ENCODE measurements around the gene ZNF345.

ZNF345 gene

GRCh38 chr19:36850559-36851442 is at the start of gene ZNF345:
TSS of gene ZNF345 (plus strand) at chr19:36850876. CDS start at chr19:36876831, 25,955 bp downstream.
- peak; percentile 91 for DNase-seq (ENCODE audit: low spot score)

- DNase-seq (ENCODE audit: low spot score): no peak
Measured at GRCh38 chr19:36805364-36805763, 45.3 kb upstream of the ZNF345 start.

GRCh38 chr19:36807029-36807428 is 43.6 kb upstream of the ZNF345 start:
- DNase-seq (ENCODE audit: low spot score): no peak

DNA sequence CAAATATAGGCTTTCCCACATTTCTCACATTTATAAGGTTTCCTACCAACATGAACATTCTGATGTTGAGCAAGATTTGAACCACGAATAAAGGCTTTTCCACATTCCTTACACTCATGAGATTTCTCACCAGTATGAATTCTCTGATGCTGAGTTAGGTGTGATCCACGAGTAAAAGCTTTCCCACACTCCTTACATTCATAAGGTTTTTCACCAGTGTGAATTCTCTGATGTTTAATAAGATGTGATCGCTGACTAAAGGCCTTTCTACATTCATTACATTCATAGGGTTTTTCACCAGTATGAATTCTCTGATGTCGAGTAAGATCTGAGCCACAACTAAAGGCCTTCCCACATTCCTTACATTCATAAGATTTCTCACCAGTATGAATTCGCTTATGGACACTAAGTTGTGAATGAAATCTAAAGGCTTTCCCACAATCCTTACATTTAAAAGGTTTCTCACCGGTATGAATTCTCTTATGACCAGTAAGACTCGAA is 31.5 kb upstream of the ZNF345 start:
- DNase-seq (ENCODE audit: low spot score): no peak

GRCh38 chr19:36821758-36822157 is 28.9 kb upstream of the ZNF345 start:
- no peak for DNase-seq (ENCODE audit: low spot score)

DNA sequence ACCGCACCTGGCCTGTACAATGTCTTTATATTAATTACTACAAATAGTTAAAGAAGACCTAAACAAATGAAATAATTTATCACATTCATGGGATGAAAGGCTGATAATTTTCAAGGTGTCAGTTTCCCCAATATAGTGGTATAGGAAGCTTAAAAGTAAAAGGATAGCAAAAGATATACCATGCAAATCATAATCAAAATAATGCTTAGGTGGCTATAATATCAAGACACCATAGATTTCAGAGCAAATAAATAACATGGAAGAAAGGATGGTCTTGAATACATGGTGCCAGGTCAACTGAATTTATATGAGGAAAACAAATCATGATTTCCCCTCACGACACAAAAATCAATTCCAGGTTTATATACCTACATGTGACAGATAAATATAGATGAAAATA is 17.2 kb upstream of the ZNF345 start:
- DNase-seq (ENCODE audit: low spot score): no peak

DNA sequence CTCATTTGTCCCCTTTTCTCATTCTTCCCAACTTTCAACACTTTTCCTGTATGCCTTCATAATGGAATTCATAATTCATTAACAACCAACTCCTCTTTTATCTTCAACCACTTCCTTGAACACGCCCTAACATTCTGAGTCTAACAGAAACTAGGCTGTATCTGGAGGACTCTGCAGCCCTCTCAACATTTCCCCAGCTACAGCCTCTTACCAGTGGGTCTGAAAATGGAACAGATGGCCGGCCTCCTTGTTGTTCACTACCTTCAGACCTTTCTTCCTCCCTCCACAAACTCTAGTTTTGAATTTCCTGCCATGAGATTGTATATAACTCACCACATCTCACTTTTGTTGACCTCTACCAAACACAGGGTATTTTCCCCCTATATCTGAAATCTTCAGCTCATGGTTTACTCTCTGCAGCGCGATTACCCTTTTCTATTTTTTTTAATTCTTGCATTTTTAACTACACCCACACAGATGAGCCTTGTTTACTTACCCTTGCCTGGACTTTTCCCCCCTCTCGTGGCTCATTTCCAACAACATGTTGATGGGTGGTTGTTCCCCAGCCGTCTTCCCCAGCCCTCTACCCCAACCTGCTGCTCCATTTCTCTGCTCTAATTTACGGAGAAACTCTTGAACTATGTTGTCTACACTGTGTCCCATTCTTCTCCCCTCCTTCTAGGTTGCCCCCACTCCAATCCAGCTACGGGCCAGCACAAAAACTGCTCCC is 13.3 kb upstream of the ZNF345 start:
- DNase-seq (ENCODE audit: low spot score): no peak

DNA sequence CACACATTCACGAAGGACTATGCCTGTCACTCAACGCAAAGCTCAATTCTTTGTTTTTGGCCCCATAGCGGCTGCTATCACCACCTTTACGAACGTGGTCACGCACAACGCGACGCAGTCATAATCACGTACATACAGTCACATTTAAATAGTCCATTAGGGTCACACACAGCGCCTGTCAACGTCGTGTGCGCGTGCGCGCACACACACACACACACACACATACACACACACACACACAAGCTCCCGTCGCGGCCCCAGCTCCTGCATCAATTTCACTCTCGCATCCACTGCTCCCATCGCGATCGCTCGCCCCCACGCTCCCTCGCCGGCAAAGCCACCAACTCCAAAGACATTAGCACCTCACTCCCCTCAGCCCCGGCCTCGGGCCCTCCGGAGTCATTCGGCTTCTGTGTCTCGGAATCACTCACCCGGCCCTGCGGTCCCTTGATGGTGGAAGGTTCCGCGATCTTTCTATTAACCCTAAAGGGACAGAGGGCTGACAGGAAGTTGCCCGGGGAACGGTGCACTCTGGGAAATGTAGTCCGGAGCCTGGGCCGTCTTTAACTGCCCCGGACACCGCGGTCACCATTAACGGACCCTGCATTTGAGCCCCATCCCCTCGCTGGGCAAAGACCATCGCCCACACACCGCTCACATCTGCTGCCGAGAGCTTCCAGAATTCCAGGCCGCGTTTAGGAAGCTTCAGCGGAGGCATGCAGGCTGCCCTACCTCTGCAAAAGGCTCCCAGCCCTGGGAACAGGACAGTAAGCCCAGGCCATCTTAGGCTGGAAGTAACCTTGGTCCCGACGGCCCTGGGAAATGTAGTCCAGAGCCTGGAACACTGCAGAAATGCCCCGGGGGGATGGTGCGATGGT is 12.5 kb upstream of the ZNF345 start, which contains the start of gene ZNF790:
Gene ZNF790 (minus strand): TSS at position 482 of the 878 bp plus-strand sequence. CDS start 12,768 bp downstream, outside the sequence.
- DNase-seq (ENCODE audit: low spot score): peak; percentile 86

DNA sequence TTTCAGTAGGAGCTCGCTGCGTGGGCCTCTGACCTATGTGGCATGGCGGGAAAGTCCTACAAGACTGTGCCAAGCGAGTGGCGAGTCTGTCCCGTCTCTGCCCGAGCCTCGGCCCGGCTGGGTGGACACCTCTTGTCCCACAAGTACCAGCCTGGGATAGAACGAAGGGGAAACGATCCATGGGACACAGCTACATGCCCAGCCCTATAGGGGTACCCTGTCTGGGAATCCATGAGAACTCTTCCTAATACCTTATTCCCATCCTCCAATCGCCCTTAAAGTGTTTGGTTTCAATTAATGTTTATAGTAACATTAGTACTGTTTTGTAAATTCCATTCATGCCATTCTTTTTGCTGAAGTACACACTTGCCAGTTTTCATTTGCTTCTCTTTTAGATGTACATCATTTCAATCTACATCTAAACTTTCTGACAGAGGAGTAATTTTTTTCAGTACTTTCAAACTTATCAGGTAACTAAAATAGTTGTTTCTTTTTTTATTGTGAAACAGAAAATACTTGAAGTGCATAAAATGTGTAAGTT is 11.8 kb upstream of the ZNF345 start:
- no peak for DNase-seq (ENCODE audit: low spot score)

- DNase-seq (ENCODE audit: low spot score): no peak
Measured at GRCh38 chr19:36847968-36848367, 2.7 kb upstream of the ZNF345 start.

DNA sequence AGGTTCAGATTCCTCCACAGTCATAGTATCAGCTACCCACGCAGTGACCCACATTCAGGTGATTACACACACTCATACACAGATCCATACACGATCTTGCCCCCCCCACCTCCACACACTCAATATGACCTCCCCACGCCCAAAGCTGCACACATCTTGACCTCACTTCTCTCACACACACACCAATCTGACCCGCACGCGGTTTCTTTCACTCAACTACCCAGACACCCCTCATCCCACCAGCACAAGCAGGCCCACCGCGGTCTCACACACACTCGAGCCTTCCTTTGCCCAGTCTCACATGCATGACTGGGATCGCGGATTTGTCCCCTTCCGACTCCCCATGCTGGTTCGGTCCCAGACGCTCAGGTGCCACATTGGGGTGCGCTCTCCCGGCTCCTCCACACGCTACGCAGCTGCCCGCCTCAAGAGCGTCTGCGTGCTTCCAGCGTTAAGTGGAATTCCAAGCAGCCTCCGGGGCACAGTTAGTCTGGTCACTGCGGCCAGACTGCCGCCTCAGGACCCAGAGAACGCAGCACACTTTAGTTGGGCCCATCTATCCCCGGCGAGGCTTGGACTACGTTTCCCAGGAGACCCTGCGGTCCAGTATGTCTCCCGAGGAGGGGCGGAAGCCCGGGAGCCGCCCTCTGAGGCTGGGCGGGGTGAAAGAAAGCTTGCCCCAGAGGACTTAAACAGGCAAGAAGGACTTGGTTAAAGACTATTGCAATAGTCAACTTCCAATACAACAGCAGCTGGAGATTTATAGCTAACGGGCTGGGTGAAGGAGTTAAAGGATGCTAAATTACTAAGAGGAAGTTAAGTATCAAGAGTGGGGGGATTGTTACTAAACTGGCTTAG is 746 bp upstream of the ZNF345 start:
- DNase-seq (ENCODE audit: low spot score): peak; percentile 88

- DNase-seq (ENCODE audit: low spot score): no peak
Measured at GRCh38 chr19:36851898-36852297, 1.2 kb downstream of the ZNF345 start.

- no peak for DNase-seq (ENCODE audit: low spot score)
Measured at GRCh38 chr19:36876993-36877938, 26.6 kb downstream of the ZNF345 start.

GRCh38 chr19:36891768-36892357 is 41.2 kb downstream of the ZNF345 start:
- DNase-seq (ENCODE audit: low spot score): no peak

DNA sequence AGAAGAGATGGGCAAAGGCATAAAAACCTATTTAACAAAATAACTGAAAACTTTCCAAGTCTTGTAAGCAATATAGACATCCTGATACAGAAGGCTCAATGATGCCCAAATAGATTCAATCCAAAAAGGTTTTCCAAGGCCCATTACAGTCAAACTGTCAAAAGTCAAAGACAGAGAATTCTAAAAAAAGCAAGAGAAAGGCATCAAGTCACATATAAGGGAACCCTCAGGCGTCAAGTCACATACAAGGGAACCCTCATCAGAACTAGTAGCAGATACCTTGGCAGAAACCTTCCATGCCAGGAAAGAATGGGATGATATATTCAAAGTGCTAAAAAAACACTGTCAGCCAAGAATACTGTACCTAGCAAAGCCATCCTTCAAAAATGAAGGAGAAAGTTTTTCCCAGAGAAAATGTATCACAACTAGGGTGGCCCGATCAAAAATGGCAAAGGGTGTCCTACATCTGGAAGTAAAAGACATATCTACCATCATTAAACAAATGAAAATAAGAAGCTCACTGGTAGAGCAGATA is 44.2 kb downstream of the ZNF345 start:
- no peak for DNase-seq (ENCODE audit: low spot score)

DNA sequence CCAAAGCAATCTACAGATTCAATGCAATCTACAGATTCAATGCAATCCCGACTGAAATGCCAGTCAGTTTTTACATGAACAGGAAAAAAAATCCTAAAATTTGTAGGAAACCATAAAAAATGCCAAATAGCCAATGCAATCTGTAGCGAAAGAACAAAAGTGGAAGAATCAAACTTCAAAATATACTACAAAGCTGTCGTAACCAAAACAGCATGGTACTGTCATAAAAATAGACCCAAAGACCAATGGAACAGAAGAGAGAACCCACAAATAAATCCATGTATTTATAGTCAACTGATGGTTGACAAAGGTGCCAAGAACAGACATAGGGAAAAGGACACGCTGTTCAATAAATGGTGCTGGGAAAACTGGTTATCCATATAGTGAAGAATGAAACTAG is 47.7 kb downstream of the ZNF345 start:
- DNase-seq (ENCODE audit: low spot score): no peak

- DNase-seq (ENCODE audit: low spot score): peak; percentile 92
Measured at GRCh38 chr19:36915992-36916830, 65.5 kb downstream of the ZNF345 start, which contains the start of the genes ZNF568 and ZNF829. TSS of gene ZNF568 (plus strand) at chr19:36916332. CDS start at chr19:36922771, 6,439 bp downstream. TSS of gene ZNF829 (minus strand) at chr19:36916291. CDS start at chr19:36915167, 1,124 bp downstream.

DNA sequence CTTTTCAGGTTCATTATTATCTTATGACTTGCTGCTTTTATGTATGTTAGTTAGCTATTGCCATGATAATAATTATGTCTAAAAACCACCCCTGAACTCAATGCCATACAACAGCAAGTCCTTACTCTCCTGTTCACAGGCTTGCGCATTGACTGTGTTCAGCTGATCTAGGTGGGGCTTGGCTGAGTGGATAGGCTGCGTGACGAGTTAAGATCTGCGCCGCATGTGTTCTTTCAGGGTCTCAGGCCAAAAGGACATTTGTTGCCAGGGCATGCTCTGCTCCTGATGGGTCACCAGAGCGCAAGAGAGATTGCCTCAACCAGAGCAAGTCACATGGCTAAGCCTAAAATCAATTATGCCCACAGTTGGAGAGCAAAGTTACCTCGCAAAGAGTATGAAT is 66.3 kb downstream of the ZNF345 start:
- no peak for DNase-seq (ENCODE audit: low spot score)

Data from CD4-positive, alpha-beta T cell treated with Interleukin-15 for 4 hours (primary cell).